WI38 (cell line): Measurements from ENCODE around the gene LRRC43.

Source experiments
- H3K4me3 ChIP-seq: 2 replicates; pipeline ENCODE4 v1.5.1; 2011; ENCODE audit warnings: low read depth, mild to moderate bottlenecking, control low read depth, low read length
- CTCF ChIP-seq: IDR thresholded peaks from 2 replicates; pipeline ENCODE4 v1.5.1; 2012; ENCODE audit warnings: low read depth, mild to moderate bottlenecking, control low read depth, low read length

LRRC43 gene

GRCh38 chr12:122203301-122204166, 20.6 kb downstream of the LRRC43 start, which contains the start of gene B3GNT4:
Gene B3GNT4 (plus strand): TSS chr12:122203709. CDS start chr12:122204619, 910 bp downstream.
- TF ChIP-seq CTCF: no peak
- peak within 1 kb of the TSS; percentile 58 for H3K4me3 ChIP-seq

GRCh38 chr12:122204167-122205052, 21.5 kb downstream of the LRRC43 start:
- no peak for TF ChIP-seq CTCF
- H3K4me3 ChIP-seq: peak overlapping the region; percentile 58

GRCh38 chr12:122205053-122205925, 22.4 kb downstream of the LRRC43 start:
- TF ChIP-seq CTCF: no peak
- H3K4me3 ChIP-seq: no peak overlapping the region

- no peak overlapping the region for H3K4me3 ChIP-seq
- no peak for TF ChIP-seq CTCF
Observed at GRCh38 chr12:122206111-122206881, 23.4 kb downstream of the LRRC43 start.

GRCh38 chr12:122206976-122207375, 24.1 kb downstream of the LRRC43 start:
- TF ChIP-seq CTCF: no peak
- H3K4me3 ChIP-seq: no peak overlapping the region

GRCh38 chr12:122207391-122207790, 24.5 kb downstream of the LRRC43 start:
- no peak overlapping the region for H3K4me3 ChIP-seq
- no peak for TF ChIP-seq CTCF
